ENCODE measurements around the gene ELFN2.

The ELFN2 gene

DNA sequence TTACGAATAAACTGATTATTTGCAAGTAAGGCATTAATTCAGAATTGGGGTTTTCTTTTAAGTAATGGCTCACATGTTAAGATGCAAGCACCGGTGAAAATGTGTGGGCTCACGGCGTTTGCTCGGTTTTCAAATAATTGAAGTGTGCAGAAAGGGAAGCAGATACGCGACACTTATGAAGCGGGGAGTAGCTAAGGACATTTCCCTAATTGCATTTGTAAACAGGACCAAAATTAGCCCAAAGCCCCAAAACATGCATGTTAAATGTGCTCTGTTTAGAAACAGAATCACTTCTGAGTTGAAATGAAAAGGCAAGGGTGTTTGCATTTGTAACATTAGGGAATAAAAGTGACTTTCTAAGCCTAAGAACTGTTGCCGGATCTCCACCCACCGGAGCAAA is 61.3 kb downstream of the ELFN2 start:
- in situ Hi-C loops (cut with HindIII; ENCODE audit: low sequenced_read_pairs): no loop called here

DNA sequence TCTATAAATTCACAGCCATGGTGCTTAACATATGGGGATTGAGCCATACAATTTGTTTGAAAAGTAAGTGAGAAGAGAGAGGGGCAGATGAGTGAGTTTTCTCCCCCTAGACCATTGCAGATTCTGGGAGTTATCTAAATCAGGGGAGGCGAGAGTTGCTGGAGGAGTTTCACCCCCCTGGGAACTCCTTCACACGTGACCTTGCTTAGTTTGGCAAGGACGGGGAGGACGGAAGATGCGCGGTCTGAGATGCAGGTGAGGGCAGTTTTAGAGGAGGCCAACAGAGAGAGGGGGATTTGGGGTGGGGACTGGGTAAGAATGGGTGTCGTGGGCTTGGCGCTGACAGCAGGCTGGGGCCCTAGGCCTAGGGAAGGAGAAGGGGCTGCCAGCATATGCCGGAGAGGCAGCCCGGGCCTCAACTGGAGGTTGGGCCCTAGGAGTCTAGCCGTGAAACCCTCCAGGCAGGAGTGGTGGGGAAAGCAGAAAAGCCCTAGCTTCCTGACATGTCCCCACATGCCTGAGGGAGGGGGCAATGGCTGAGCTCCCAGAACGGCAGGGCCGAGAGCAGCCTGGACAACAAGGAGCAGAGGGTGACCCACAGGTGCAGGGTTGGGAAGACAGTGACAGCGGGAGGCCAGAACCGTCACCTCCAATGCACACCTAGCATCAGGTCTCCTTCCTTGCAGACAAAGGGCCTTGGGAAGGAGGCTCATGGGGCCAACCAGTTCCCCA is 63.9 kb downstream of the ELFN2 start:
- in situ Hi-C loops (cut with HindIII; ENCODE audit: low sequenced_read_pairs): no loop called here

DNA sequence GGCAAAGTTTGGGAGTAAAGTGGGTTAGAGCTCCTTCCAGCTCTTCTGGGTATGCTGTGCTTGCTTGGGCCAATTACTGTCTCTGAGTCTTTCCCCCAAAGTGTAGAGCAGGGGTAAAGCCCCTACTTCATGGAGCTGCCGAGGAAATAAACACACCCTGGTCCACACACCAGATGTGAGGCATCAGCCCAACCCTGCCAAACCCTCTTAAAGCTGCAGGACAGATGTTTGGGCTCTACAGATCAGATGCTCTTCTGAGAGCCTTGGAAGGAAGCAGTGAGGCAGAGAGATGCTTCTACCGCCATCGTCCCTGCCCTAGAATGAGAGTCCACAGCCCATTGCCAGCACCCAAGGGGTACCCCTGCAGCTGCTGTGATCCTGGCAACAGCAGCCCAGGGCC is 64.7 kb downstream of the ELFN2 start:
- in situ Hi-C loops (cut with HindIII; ENCODE audit: low sequenced_read_pairs): no loop called here

- in situ Hi-C loops (cut with HindIII; ENCODE audit: low sequenced_read_pairs): no loop called here
Measured at GRCh38 chr22:37358917-37359316, 68.4 kb downstream of the ELFN2 start.

DNA sequence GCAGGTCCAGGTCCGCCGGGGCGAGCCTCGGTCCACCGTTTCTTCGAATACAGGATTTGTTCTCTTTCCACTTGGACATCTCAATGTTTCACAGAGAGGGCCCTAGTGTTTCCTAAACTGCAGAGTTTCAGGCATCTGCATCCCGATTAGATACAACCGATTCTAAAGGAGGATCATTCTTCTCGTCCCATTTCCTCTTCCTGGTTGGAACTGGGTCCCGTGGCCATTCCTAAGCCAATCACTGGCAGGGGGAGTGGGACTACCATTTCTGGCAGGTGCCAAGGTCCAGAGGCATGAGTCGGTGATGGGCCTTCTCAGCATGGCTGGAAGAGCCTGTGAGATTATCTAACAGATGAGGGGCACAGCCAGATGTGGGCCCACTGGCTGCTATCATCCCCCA is 68.9 kb downstream of the ELFN2 start:
- in situ Hi-C loops (cut with HindIII; ENCODE audit: low sequenced_read_pairs): no loop called here

- in situ Hi-C loops (cut with HindIII; ENCODE audit: low sequenced_read_pairs): no loop called here
Measured at GRCh38 chr22:37357446-37358075, 69.7 kb downstream of the ELFN2 start.

- in situ Hi-C loops (cut with HindIII; ENCODE audit: low sequenced_read_pairs): no loop called here
Measured at GRCh38 chr22:37356922-37357321, 70.4 kb downstream of the ELFN2 start.

DNA sequence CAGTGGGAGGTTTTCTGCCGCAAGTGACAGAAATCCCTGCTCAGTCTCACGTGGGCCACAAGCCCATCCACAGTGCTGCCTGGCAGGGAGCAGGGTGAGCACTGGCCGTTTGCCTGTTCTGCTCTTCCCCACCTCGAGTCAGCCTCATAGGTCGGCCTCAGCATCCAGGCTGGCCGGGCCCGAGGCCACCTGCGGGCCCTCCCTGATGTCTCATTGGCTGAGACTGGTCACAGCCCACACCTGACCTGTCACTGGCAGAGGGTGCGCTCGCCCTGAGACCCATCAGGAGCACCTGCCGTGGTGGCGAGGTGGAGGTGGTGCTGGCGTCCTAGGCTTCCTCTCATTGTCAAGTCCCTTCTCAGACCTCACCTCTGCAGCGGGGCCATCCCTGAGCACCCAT is 72.1 kb downstream of the ELFN2 start:
- in situ Hi-C loops (cut with HindIII; ENCODE audit: low sequenced_read_pairs): no loop called here

GRCh38 chr22:37354670-37355069 is 72.6 kb downstream of the ELFN2 start:
- in situ Hi-C loops (cut with HindIII; ENCODE audit: low sequenced_read_pairs): no loop called here

DNA sequence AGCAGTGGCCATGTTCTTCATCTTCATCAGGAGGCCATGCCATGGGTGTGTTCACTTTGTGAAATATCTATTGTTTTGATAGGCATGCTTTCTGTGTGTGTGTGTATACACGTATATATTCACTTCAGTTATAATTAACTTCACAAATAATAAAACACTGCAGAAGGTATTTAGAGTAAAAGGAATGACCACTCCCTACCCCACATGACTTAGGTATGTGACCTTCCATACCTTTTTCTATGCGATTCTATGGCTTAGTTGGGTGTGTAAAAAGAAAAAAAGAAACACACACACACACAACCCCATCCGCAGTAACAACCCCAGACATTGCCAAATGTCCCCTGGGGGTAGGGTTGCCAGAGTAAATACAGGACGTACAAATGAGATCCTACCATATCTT is 73.0 kb downstream of the ELFN2 start:
- in situ Hi-C loops (cut with HindIII; ENCODE audit: low sequenced_read_pairs): no loop called here

DNA sequence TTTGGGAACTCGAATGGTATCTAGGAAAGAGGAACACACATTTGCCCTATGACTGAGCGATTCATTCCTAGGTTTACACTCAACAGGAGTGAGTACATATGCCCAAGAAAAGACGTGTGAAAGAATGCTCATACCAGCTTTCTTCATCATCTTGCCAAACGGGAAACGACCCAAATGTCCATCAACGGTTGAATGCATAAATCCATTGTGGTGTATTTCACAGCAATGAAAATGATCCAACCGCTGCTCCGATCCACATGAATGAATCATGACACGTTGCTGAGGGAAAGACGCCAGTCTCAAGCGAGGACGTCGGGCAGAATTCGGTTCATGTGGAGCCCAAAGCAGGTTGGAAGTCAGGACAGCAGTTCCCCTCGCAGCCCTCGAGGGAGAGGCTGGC is 73.4 kb downstream of the ELFN2 start:
- in situ Hi-C loops (cut with HindIII; ENCODE audit: low sequenced_read_pairs): no loop called here

GRCh38 chr22:37352481-37352880 is 74.8 kb downstream of the ELFN2 start:
- in situ Hi-C loops (cut with HindIII; ENCODE audit: low sequenced_read_pairs): no loop called here

DNA sequence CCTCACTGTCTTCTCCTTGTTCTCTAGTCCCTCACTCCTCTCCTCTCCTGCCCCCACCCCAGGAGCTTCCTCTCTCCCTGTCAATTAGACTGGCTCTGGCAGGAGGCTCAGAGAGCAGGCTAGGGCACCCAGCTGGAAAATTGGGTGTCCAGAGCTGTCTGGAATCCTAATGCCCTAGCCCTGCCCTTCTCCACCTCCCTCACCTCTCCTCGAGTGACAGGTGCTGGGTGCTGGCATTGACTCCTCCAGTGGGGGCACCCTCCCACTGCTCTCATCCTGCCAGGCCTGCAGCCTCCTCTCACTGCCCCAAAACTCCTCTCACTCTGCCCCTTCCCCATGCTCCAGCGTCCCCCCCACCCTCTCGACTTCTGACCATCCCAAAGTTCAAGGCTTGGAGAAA is 76.0 kb downstream of the ELFN2 start:
- in situ Hi-C loops (cut with HindIII; ENCODE audit: low sequenced_read_pairs): no loop called here

- in situ Hi-C loops (cut with HindIII; ENCODE audit: low sequenced_read_pairs): no loop called here
Measured at GRCh38 chr22:37349043-37349814, 78.0 kb downstream of the ELFN2 start.

GRCh38 chr22:37346505-37346895 is 80.8 kb downstream of the ELFN2 start:
- in situ Hi-C loops (cut with HindIII; ENCODE audit: low sequenced_read_pairs): no loop called here

DNA sequence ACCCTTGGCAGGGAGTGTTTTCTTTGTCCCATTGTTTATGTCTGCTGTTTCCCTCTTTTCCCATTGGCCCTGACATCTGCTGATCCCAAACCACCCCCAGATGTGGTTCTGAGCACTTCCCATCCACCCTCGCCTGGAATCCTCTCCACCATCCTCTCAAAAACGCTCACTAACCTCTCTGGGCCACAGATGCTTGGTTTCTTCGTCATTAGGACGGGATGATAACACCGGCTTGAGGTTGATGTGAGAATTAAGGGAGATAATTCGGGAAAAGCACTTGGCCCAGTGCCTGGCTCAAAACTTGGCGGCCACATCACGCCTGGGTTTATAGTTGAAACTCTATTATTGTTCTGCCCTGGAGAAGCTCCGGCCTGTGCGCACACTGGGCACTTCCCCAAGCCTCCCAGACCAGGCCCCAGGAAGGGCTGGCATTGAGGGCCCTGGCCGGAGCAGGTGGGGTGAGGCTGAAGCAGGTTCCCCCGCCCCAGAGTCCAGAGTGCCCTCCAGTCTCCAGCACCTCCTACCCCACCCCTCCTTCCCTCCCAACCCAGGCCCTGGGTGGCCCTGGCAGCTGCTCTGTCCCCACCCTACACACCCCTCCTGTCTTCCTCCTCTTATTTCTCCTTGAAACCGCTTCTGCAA is 81.3 kb downstream of the ELFN2 start:
- in situ Hi-C loops (cut with HindIII; ENCODE audit: low sequenced_read_pairs): no loop called here

DNA sequence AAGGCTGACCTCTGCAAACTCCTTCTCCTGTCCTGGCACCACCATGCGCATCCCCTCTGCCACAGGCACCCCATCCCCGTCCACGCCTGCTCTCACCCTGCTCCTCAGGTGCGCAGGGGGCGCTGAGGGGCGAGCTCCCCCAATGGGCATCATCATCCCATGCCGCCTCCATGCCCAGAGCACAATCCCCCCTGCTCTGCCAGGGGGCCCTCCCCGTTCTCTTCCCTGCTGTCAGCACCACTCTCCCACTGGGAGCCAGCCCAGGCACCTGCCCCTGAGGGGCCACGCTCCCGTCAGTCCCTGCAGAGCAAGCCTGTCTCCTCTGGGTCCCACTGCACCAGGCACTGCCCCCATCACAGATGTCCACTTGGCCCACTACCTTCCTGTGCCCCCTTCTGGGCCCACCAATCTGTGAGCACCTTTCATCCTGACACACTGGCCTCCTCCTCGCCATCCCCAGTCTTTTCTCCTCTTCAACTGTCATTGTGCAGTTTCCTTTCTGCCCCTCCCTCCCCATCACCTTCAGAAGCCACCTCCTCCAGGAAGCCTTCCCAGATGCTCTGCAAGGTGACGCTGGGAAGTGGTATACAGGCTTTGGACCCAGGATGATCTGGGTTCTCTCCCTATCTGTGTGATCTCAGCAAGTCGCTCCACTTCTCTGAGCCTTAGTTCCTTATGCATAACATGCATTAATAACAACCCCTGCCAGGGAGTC is 82.4 kb downstream of the ELFN2 start:
- in situ Hi-C loops (cut with HindIII; ENCODE audit: low sequenced_read_pairs): no loop called here

DNA sequence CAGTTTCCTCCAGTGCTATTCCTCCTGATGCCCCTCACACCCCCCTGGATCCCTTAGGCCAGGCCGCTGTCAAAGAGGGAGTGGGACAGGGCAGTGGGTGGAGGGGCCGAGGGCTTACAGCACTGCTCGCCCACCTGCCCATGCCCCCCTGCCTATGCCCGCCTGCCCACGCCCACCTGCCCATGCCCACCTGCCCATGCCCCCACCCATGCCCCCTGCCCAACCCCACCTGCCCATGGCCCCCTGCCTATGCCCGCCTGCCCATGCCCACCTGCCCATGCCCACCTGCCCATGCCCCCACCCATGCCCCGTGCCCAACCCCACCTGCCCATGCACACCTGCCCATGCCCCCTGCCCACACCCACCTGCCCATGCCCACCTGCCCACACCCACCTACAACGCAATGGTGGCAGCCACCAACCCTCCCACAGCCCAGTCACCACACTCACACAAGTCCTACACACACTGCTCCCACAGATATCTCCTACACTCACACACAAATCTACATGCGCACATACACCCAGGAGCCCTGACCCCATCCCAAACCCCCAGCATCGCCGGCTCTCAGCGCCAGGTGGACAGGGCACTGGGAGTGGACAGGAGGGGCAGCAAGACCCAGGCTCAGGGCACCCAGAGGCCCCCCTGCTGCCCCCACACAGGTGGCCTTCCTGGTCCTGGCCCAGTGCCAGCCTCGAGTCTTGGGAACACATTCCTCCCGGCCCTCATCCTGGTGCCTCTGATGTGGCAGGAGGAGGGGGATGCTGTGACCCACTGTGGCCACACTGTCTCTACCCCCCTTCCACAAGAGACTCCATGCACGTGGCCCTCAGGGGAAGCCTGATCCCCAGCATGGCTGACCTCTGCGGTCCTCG is 83.2 kb downstream of the ELFN2 start:
- in situ Hi-C loops (cut with HindIII; ENCODE audit: low sequenced_read_pairs): no loop called here

- in situ Hi-C loops (cut with HindIII; ENCODE audit: low sequenced_read_pairs): no loop called here
Measured at GRCh38 chr22:37343348-37343747, 83.9 kb downstream of the ELFN2 start.

- in situ Hi-C loops (cut with HindIII; ENCODE audit: low sequenced_read_pairs): no loop called here
Measured at GRCh38 chr22:37342065-37342464, 85.2 kb downstream of the ELFN2 start.
